Measurements from ENCODE around the gene CLDN20.

The CLDN20 gene

DNA sequence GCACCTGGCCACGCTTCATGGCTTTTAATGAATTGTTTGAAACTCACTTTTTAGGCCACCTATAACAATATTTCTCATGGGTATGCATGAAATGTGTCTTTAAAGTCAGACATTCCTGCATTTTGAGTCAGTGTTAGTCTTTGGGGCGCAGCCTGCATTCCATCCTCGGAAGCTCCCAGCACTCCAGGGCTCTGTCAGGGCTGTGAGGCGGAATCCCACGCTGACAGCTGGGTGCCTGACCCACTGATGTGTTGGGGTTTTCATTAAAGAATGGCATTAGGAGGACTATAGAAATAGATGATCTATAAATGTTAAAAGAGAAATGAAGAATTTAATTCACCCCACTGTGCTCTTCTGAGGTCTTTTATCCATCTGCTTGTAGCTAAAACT, 16.2 kb upstream of the CLDN20 start:
- no peak overlapping the region for H3K18ac ChIP-seq (ENCODE audit: low read length)
- H3K27me3 ChIP-seq (ENCODE audit: control insufficient read depth in 3 of 3, insufficient read depth in 3 of 3, low read depth in 1 of 3, low read length in 3 of 3): no peaks in the 10 kb centered on the region
- DNase-seq (ENCODE audit: low spot score): no peak
- H4K8ac ChIP-seq (ENCODE audit: low read depth, low read length): no peak overlapping the region
- H2AK5ac ChIP-seq (ENCODE audit: low read depth, low read length): no peak overlapping the region
- no peak overlapping the region for H3K14ac ChIP-seq (ENCODE audit: low read length)
- no peak overlapping the region for H4K91ac ChIP-seq (ENCODE audit: low read depth, low read length, poor library complexity)
- H3K79me1 ChIP-seq (ENCODE audit: low read depth, low read length): no peaks in the 10 kb centered on the region
- no peak overlapping the region for H2BK12ac ChIP-seq (ENCODE audit: low read length)
- no peak overlapping the region for H3K9ac ChIP-seq (ENCODE audit: low read depth, low read length, poor library complexity)
- H2BK120ac ChIP-seq (ENCODE audit: low read depth, low read length): no peak overlapping the region
- no peak overlapping the region for H2BK5ac ChIP-seq (ENCODE audit: low read length)
- no peak overlapping the region for H3K23ac ChIP-seq (ENCODE audit: low read depth, low read length, poor library complexity)
- H3K4ac ChIP-seq (ENCODE audit: low read length): no peak overlapping the region
- peaks cover 0 to 7% of the 10 kb centered on the region in 2 donors for H3K9me3 ChIP-seq (replicated peaks in 1 of 2; ENCODE audit: control insufficient read depth in 2 of 2, insufficient read depth in 1 of 2, low read depth in 1 of 2, low read length in 2 of 2)
- no peak overlapping the region for H2BK15ac ChIP-seq (ENCODE audit: low read length)
- H3K4me1 ChIP-seq (ENCODE audit: control insufficient read depth in 2 of 2, insufficient read depth in 1 of 2, low read depth in 1 of 2, low read length in 2 of 2): peaks cover 0 to 2% of the 10 kb centered on the region in 2 donors
- H3K4me2 ChIP-seq (ENCODE audit: insufficient read depth, low read length, poor library complexity, severe bottlenecking): no peak overlapping the region
- no peak overlapping the region for H3K4me3 ChIP-seq (ENCODE audit: low read length in 2 of 2)
- no peak overlapping the region for H3K27ac ChIP-seq (replicated peaks; ENCODE audit: low read length)
- peaks cover 16 to 94% of the 10 kb centered on the region in 2 donors for H3K36me3 ChIP-seq (replicated peaks in 1 of 2; ENCODE audit: control insufficient read depth in 2 of 2, insufficient read depth in 2 of 2, low read length in 2 of 2)
- WGBS, 2 donors (ENCODE audit: extremely low coverage in 2 of 2, insufficient read length in 2 of 2, insufficient replicate concordance in 1 of 2): no CpG with 5 or more reads among the region's 5 CpGs
- H2AFZ ChIP-seq (ENCODE audit: low read length): no peak overlapping the region

DNA sequence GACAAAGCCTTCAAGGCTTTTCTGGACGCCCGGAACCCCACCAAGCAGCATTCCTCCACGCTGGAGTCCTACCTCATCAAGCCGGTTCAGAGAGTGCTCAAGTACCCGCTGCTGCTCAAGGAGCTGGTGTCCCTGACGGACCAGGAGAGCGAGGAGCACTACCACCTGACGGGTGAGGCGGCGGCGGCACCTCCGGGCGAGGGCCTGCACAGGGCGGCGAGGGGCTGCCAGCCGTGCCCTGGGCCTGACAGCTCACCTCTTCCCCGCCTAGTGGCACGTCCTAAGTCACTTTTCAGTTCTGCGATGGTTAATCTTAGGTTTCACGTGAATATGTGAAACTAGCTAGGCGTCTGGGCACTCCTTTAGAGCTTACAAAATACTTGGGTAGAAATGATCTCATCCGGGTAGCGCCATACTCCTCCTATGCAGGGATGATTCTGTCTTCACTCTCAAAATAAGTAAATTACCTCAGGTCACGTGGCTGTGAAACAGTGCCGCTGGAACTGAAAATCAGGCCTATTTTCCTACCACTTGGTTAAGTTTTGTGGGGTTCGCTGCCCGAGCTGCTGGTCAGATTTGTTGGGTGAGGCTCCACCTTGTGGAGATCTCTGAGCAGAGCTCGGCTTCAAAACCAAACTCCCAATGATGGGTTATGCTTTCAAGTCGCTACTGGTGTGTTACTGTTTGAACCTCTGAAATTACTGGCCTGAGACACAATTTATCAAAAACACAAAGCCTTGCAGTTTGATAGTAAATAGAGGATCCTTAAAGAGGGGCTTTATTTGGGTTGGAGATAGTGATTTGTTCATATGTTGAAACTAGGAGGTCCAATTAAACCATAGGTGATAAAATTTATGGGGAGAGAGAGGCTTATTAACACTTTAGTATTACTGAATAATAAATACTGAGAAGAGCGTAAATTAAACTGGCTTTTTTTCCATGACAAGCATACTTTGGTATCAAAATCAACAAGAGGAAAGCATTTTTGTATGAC, 15.5 kb upstream of the CLDN20 start:
- H2AK5ac ChIP-seq (ENCODE audit: low read depth, low read length): no peak overlapping the region
- H3K27me3 ChIP-seq (ENCODE audit: control insufficient read depth in 3 of 3, insufficient read depth in 3 of 3, low read depth in 1 of 3, low read length in 3 of 3): no peaks in the 10 kb centered on the region
- H3K36me3 ChIP-seq (replicated peaks in 1 of 2; ENCODE audit: control insufficient read depth in 2 of 2, insufficient read depth in 2 of 2, low read length in 2 of 2): peaks cover 18 to 96% of the 10 kb centered on the region in 2 donors
- H3K4me3 ChIP-seq (ENCODE audit: low read length in 2 of 2): no peak overlapping the region
- H2AFZ ChIP-seq (ENCODE audit: low read length): no peak overlapping the region
- H4K91ac ChIP-seq (ENCODE audit: low read depth, low read length, poor library complexity): no peak overlapping the region
- no peak overlapping the region for H3K9ac ChIP-seq (ENCODE audit: low read depth, low read length, poor library complexity)
- WGBS, 2 donors (ENCODE audit: extremely low coverage in 2 of 2, insufficient read length in 2 of 2, insufficient replicate concordance in 1 of 2): no CpG with 5 or more reads among the region's 30 CpGs
- no peak overlapping the region for H3K4ac ChIP-seq (ENCODE audit: low read length)
- H3K9me3 ChIP-seq (replicated peaks in 1 of 2; ENCODE audit: control insufficient read depth in 2 of 2, insufficient read depth in 1 of 2, low read depth in 1 of 2, low read length in 2 of 2): peaks cover 0 to 5% of the 10 kb centered on the region in 2 donors
- no peak overlapping the region for H3K27ac ChIP-seq (replicated peaks; ENCODE audit: low read length)
- H3K18ac ChIP-seq (ENCODE audit: low read length): no peak overlapping the region
- H3K4me2 ChIP-seq (ENCODE audit: insufficient read depth, low read length, poor library complexity, severe bottlenecking): no peak overlapping the region
- H2BK15ac ChIP-seq (ENCODE audit: low read length): no peak overlapping the region
- H2BK12ac ChIP-seq (ENCODE audit: low read length): no peak overlapping the region
- no peaks in the 10 kb centered on the region for H3K79me1 ChIP-seq (ENCODE audit: low read depth, low read length)
- H4K8ac ChIP-seq (ENCODE audit: low read depth, low read length): no peak overlapping the region
- H3K23ac ChIP-seq (ENCODE audit: low read depth, low read length, poor library complexity): peak overlapping the region; percentile 38
- peaks cover 0 to 5% of the 10 kb centered on the region in 2 donors for H3K4me1 ChIP-seq (ENCODE audit: control insufficient read depth in 2 of 2, insufficient read depth in 1 of 2, low read depth in 1 of 2, low read length in 2 of 2)
- H2BK5ac ChIP-seq (ENCODE audit: low read length): no peak overlapping the region
- no peak overlapping the region for H3K14ac ChIP-seq (ENCODE audit: low read length)
- peak; percentile 23 for DNase-seq (ENCODE audit: low spot score)
- no peak overlapping the region for H2BK120ac ChIP-seq (ENCODE audit: low read depth, low read length)

DNA sequence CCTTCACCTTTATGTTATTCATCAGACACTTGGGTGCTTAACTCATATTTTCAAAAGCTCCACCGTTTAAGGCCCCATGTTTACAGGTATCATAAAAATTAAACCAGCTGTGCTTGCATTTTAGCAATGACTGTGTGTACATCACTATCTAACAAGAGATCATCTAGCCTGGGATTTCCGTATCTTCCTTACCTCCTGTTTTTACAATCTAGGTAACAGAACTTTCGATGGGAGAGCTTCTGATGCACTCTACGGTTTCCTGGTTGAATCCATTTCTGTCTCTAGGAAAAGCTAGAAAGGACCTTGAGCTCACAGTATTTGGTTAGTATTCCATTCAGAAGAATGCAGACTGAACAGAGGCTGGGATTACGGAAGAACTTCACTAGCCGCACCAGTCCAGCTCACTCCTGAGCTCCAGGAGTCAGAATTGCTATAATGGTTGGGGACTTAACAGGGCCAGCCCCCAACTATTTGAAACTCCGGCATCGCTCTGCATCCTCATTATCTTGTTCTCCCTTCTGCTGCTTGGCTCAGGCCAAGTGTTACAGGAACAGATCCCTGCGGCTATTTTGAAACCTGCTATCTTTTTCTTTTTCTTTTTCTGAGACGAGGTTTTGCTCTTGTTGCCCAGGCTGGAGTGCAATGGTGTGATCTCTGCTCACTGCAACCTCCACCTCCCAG, 13.0 kb upstream of the CLDN20 start:
- Histone ChIP-seq H3K9ac (ENCODE audit: low read depth, low read length, poor library complexity) (no peak overlapping the region), H4K8ac (ENCODE audit: low read depth, low read length) (no peak overlapping the region), H3K14ac (ENCODE audit: low read length) (no peak overlapping the region), H3K36me3 (replicated peaks in 1 of 2; ENCODE audit: control insufficient read depth in 2 of 2, insufficient read depth in 2 of 2, low read length in 2 of 2) (peaks cover 19 to 98% of the 10 kb centered on the region in 2 donors), H2BK15ac (ENCODE audit: low read length) (no peak overlapping the region), H3K27ac (replicated peaks; ENCODE audit: low read length) (no peak overlapping the region), H2BK12ac (ENCODE audit: low read length) (no peak overlapping the region), H3K27me3 (ENCODE audit: control insufficient read depth in 3 of 3, insufficient read depth in 3 of 3, low read depth in 1 of 3, low read length in 3 of 3) (no peaks in the 10 kb centered on the region), H2BK120ac (ENCODE audit: low read depth, low read length) (no peak overlapping the region), H3K23ac (ENCODE audit: low read depth, low read length, poor library complexity) (no peak overlapping the region), H4K91ac (ENCODE audit: low read depth, low read length, poor library complexity) (no peak overlapping the region), H3K9me3 (replicated peaks in 1 of 2; ENCODE audit: control insufficient read depth in 2 of 2, insufficient read depth in 1 of 2, low read depth in 1 of 2, low read length in 2 of 2) (peaks cover 0 to 2% of the 10 kb centered on the region in 2 donors), H2AFZ (ENCODE audit: low read length) (no peak overlapping the region), H3K4ac (ENCODE audit: low read length) (no peak overlapping the region), H3K18ac (ENCODE audit: low read length) (no peak overlapping the region), H3K4me2 (ENCODE audit: insufficient read depth, low read length, poor library complexity, severe bottlenecking) (no peak overlapping the region), H3K79me1 (ENCODE audit: low read depth, low read length) (no peaks in the 10 kb centered on the region), H3K4me1 (ENCODE audit: control insufficient read depth in 2 of 2, insufficient read depth in 1 of 2, low read depth in 1 of 2, low read length in 2 of 2) (peaks cover 0 to 8% of the 10 kb centered on the region in 2 donors), H3K4me3 (ENCODE audit: low read length in 2 of 2) (no peak overlapping the region), H2BK5ac (ENCODE audit: low read length) (no peak overlapping the region), H2AK5ac (ENCODE audit: low read depth, low read length) (no peak overlapping the region)
- no CpG with 5 or more reads among the region's 10 CpGs for WGBS, 2 donors (ENCODE audit: extremely low coverage in 2 of 2, insufficient read length in 2 of 2, insufficient replicate concordance in 1 of 2)
- no peak for DNase-seq (ENCODE audit: low spot score)

DNA sequence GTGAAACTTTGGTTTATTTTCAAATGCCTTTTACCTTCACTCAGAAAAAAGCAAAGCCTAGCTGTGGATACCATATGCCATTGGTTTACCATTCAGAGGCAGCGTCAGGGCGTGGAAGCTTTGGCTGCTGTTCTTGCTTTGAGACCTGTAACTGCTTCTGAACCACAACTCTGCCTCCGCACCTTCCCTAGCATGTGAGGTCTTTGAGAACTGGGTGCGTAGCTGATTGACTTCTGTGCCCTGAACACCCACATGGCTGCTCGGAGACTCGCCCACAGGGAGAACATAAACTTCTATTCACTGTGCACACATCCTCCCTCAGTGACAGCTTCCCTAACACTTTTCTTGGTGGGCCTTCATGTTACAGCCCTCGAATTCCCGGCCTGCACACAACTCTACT, 11.2 kb upstream of the CLDN20 start:
- no peak for DNase-seq (ENCODE audit: low spot score)
- no peak overlapping the region for H2BK120ac ChIP-seq (ENCODE audit: low read depth, low read length)
- H3K27me3 ChIP-seq (ENCODE audit: control insufficient read depth in 3 of 3, insufficient read depth in 3 of 3, low read depth in 1 of 3, low read length in 3 of 3): no peaks in the 10 kb centered on the region
- H3K9me3 ChIP-seq (replicated peaks in 1 of 2; ENCODE audit: control insufficient read depth in 2 of 2, insufficient read depth in 1 of 2, low read depth in 1 of 2, low read length in 2 of 2): no peaks in the 10 kb centered on the region
- no peak overlapping the region for H4K8ac ChIP-seq (ENCODE audit: low read depth, low read length)
- no peak overlapping the region for H3K14ac ChIP-seq (ENCODE audit: low read length)
- H3K4me1 ChIP-seq (ENCODE audit: control insufficient read depth in 2 of 2, insufficient read depth in 1 of 2, low read depth in 1 of 2, low read length in 2 of 2): peaks cover 0 to 8% of the 10 kb centered on the region in 2 donors
- H3K4me2 ChIP-seq (ENCODE audit: insufficient read depth, low read length, poor library complexity, severe bottlenecking): no peak overlapping the region
- H3K27ac ChIP-seq (replicated peaks; ENCODE audit: low read length): no peak overlapping the region
- H3K79me1 ChIP-seq (ENCODE audit: low read depth, low read length): no peaks in the 10 kb centered on the region
- H2AK5ac ChIP-seq (ENCODE audit: low read depth, low read length): no peak overlapping the region
- H2AFZ ChIP-seq (ENCODE audit: low read length): no peak overlapping the region
- peaks cover 16 to 99% of the 10 kb centered on the region in 2 donors for H3K36me3 ChIP-seq (replicated peaks in 1 of 2; ENCODE audit: control insufficient read depth in 2 of 2, insufficient read depth in 2 of 2, low read length in 2 of 2)
- H2BK12ac ChIP-seq (ENCODE audit: low read length): no peak overlapping the region
- no CpG with 5 or more reads among the region's 8 CpGs for WGBS, 2 donors (ENCODE audit: extremely low coverage in 2 of 2, insufficient read length in 2 of 2, insufficient replicate concordance in 1 of 2)
- H3K4ac ChIP-seq (ENCODE audit: low read length): no peak overlapping the region
- peak overlapping the region; percentile 58 for H3K18ac ChIP-seq (ENCODE audit: low read length)
- H3K4me3 ChIP-seq (ENCODE audit: low read length in 2 of 2): no peak overlapping the region
- no peak overlapping the region for H3K23ac ChIP-seq (ENCODE audit: low read depth, low read length, poor library complexity)
- H2BK5ac ChIP-seq (ENCODE audit: low read length): no peak overlapping the region
- H3K9ac ChIP-seq (ENCODE audit: low read depth, low read length, poor library complexity): no peak overlapping the region
- no peak overlapping the region for H4K91ac ChIP-seq (ENCODE audit: low read depth, low read length, poor library complexity)
- no peak overlapping the region for H2BK15ac ChIP-seq (ENCODE audit: low read length)

Measured in neuronal stem cell (in vitro differentiated cells).